Smooth muscle cell (in vitro differentiated cells): ENCODE data around the gene TTR. TPM values are rescaled to one million over a fixed set of nuclear protein-coding genes. Genes with fewer than 3 reads are reported as not detected.

ENCODE experiments used
- DNase-seq: peaks from one replicate; lab custom pipeline; 2025; ENCODE audit not compliant: unreplicated experiment; lab: John Stamatoyannopoulos, UW
- H2AFZ ChIP-seq: fragments of 200-600 bp; sonication (generic); 2 replicates; pipeline ENCODE4 v1.6.0; 2016; ENCODE audit warnings: antibody characterized with exemption, low read depth, mild to moderate bottlenecking
- H3F3A ChIP-seq: fragments of 200-600 bp; sonication (generic); 2 replicates; pipeline ENCODE4 v1.6.0; 2017; ENCODE audit warnings: antibody characterized with exemption, low read depth
- H3K27ac ChIP-seq: fragments of 200-600 bp; sonication (generic); 2 replicates; pipeline ENCODE4 v1.5.1; 2016; ENCODE audit warnings: low read depth, mild to moderate bottlenecking
- H3K27me3 ChIP-seq: fragments of 200-600 bp; sonication (generic); 2 replicates; pipeline ENCODE4 v1.6.1; 2016; ENCODE audit warnings: low read depth, mild to moderate bottlenecking
- H3K36me3 ChIP-seq: fragments of 200-600 bp; sonication (generic); 2 replicates; pipeline ENCODE4 v1.5.1; 2016; ENCODE audit warnings: low read depth
- H3K4me1 ChIP-seq: fragments of 200-600 bp; sonication (generic); 2 replicates; pipeline ENCODE4 v1.5.1; 2016; ENCODE audit warnings: low read depth
- H3K4me2 ChIP-seq: fragments of 200-600 bp; sonication (generic); 2 replicates; pipeline ENCODE4 v1.6.0; 2016; ENCODE audit warnings: mild to moderate bottlenecking
- H3K4me3 ChIP-seq: fragments of 200-600 bp; sonication (generic); 2 replicates; pipeline ENCODE4 v1.5.1; 2016; ENCODE audit warnings: mild to moderate bottlenecking
- H3K79me2 ChIP-seq: fragments of 200-600 bp; sonication (generic); 2 replicates; pipeline ENCODE4 v1.6.0; 2016; ENCODE audit warnings: low read depth, mild to moderate bottlenecking
- H3K9ac ChIP-seq: fragments of 200-600 bp; sonication (generic); 2 replicates; pipeline ENCODE4 v1.6.0; 2016; ENCODE audit warnings: low read depth
- H3K9me3 ChIP-seq: fragments of 200-600 bp; sonication (generic); replicated peaks from 2 replicates; pipeline ENCODE4 v1.5.1; 2016; ENCODE audit warnings: low read depth
- H4K20me1 ChIP-seq: fragments of 200-600 bp; sonication (generic); 2 replicates; pipeline ENCODE4 v1.6.0; 2016; ENCODE audit warnings: low read depth
- CTCF ChIP-seq: fragments of 200-600 bp; sonication (generic); IDR thresholded peaks from 2 replicates; pipeline ENCODE4 v1.5.1; 2017; ENCODE audit warnings: borderline replicate concordance, mild to moderate bottlenecking, antibody characterized with exemption; ENCODE audit not compliant: insufficient read depth, poor library complexity, severe bottlenecking
- whole genome bisulfite sequencing: methylation state at CpG from one replicate; pipeline ENCODE4 v1.1.7; 2016; ENCODE audit warnings: low lambda C conversion rate; 5-methylcytosine and 5-hydroxymethylcytosine counted together
- polyA plus RNA-seq: library from polyadenylated mRNA; unstranded; fragments of >200 nt; fragmentation: Nextera tagmentation; extraction: Ambion mirVana; gene quantifications from 2 replicates; pipeline ENCODE4 v1.2.1, GENCODE V29; 2016
- total RNA-seq: library from RNA; depleted of rRNA; stranded (reverse); fragments of >200 nt; gene quantifications from 2 replicates; pipeline ENCODE4 v1.2.3, GENCODE V29; 2014

TTR gene
- total and polyA plus RNA-seq, 2 experiments from 2014 or later, result 2.6 TPM; not detected in 1

- no peak for DNase-seq
- no peak overlapping the region for H3K4me2 ChIP-seq
- no peaks in the 10 kb centered on the region for H3K27me3 ChIP-seq
- no peaks in the 10 kb centered on the region for H3F3A ChIP-seq
- 87% methylated on average over 5 of the region's 5 CpGs for WGBS
- no peaks in the 10 kb centered on the region for H4K20me1 ChIP-seq
- H3K27ac ChIP-seq, result no peak overlapping the region
- no peak for TF ChIP-seq CTCF
- no peaks in the 10 kb centered on the region for H3K36me3 ChIP-seq
- no peak overlapping the region for H2AFZ ChIP-seq
- H3K9me3 ChIP-seq, result no peaks in the 10 kb centered on the region
- H3K9ac ChIP-seq, result no peak overlapping the region
- no peaks in the 10 kb centered on the region for H3K79me2 ChIP-seq
- H3K4me1 ChIP-seq, result no peaks in the 10 kb centered on the region
- no peak overlapping the region for H3K4me3 ChIP-seq
Observed at GRCh38 chr18:31617031-31617717, 25.5 kb downstream of the TTR start.

- H3K4me1 ChIP-seq, result no peaks in the 10 kb centered on the region
- DNase-seq, result no peak
- no peak overlapping the region for H3K9ac ChIP-seq
- WGBS, result 95% methylated on average over 5 of the region's 5 CpGs
- H3K36me3 ChIP-seq, result no peaks in the 10 kb centered on the region
- H3K79me2 ChIP-seq, result no peaks in the 10 kb centered on the region
- H3K27me3 ChIP-seq, result no peaks in the 10 kb centered on the region
- H3K9me3 ChIP-seq, result no peaks in the 10 kb centered on the region
- H2AFZ ChIP-seq, result no peak overlapping the region
- no peak overlapping the region for H3K4me2 ChIP-seq
- H3K4me3 ChIP-seq, result no peak overlapping the region
- H3F3A ChIP-seq, result no peaks in the 10 kb centered on the region
- H3K27ac ChIP-seq, result no peak overlapping the region
- no peaks in the 10 kb centered on the region for H4K20me1 ChIP-seq
- no peak for TF ChIP-seq CTCF
Observed at GRCh38 chr18:31618801-31619200, 27.1 kb downstream of the TTR start.

GRCh38 chr18:31619291-31619690, 27.6 kb downstream of the TTR start:
- Histone ChIP-seq H3K27ac (no peak overlapping the region), H3K27me3 (no peaks in the 10 kb centered on the region), H3K4me3 (no peak overlapping the region), H3K79me2 (no peaks in the 10 kb centered on the region), H3K4me2 (no peak overlapping the region), H3K9ac (no peak overlapping the region), H3K4me1 (no peaks in the 10 kb centered on the region), H3K36me3 (no peaks in the 10 kb centered on the region), H3F3A (no peaks in the 10 kb centered on the region), H4K20me1 (no peaks in the 10 kb centered on the region), H2AFZ (no peak overlapping the region), H3K9me3 (no peaks in the 10 kb centered on the region)
- TF ChIP-seq CTCF, result no peak
- DNase-seq, result no peak
